ENCODE results near the gene SRRM3. TPM values are rescaled to one million over a fixed set of nuclear protein-coding genes. Genes with fewer than 3 reads are reported as not detected.
A peak's percentile ranks its signal among the peaks of the same experiment; 100 is the strongest.

The SRRM3 gene
- total RNA-seq, 1 donor from 2014 or later = 0.46 TPM

- Mint-ChIP-seq H3K4me3 (ENCODE audit: unreplicated experiment) (no peak overlapping the region), H3K4me1 (ENCODE audit: unreplicated experiment) (peaks cover 1% of the 10 kb centered on the region), H3K27me3 (ENCODE audit: unreplicated experiment) (peaks cover 24% of the 10 kb centered on the region), H3K36me3 (ENCODE audit: unreplicated experiment) (no peaks in the 10 kb centered on the region), H3K9me3 (ENCODE audit: unreplicated experiment) (no peaks in the 10 kb centered on the region), H3K27ac (ENCODE audit: unreplicated experiment) (no peak overlapping the region)
- TF ChIP-seq CTCF (IDR thresholded peaks at IDR 0.05) = no peak
- DNase-seq (ENCODE audit: extremely low spot score, unreplicated experiment) = no peak
Measured at GRCh38 chr7:76261329-76261728, 59.6 kb downstream of the SRRM3 start.

GRCh38 chr7:76261931-76262330, 60.2 kb downstream of the SRRM3 start:
- H3K27ac Mint-ChIP-seq (ENCODE audit: unreplicated experiment) = no peak overlapping the region
- TF ChIP-seq CTCF (IDR thresholded peaks at IDR 0.05) = no peak
- no peak for DNase-seq (ENCODE audit: extremely low spot score, unreplicated experiment)
- peaks cover 27% of the 10 kb centered on the region for H3K27me3 Mint-ChIP-seq (ENCODE audit: unreplicated experiment)
- peaks cover 2% of the 10 kb centered on the region for H3K4me1 Mint-ChIP-seq (ENCODE audit: unreplicated experiment)
- H3K9me3 Mint-ChIP-seq (ENCODE audit: unreplicated experiment) = no peaks in the 10 kb centered on the region
- H3K36me3 Mint-ChIP-seq (ENCODE audit: unreplicated experiment) = no peaks in the 10 kb centered on the region
- no peak overlapping the region for H3K4me3 Mint-ChIP-seq (ENCODE audit: unreplicated experiment)

- Mint-ChIP-seq H3K9me3 (ENCODE audit: unreplicated experiment) (no peaks in the 10 kb centered on the region), H3K27me3 (ENCODE audit: unreplicated experiment) (peaks cover 25% of the 10 kb centered on the region), H3K4me1 (ENCODE audit: unreplicated experiment) (peaks cover 4% of the 10 kb centered on the region), H3K27ac (ENCODE audit: unreplicated experiment) (no peak overlapping the region), H3K36me3 (ENCODE audit: unreplicated experiment) (no peaks in the 10 kb centered on the region), H3K4me3 (ENCODE audit: unreplicated experiment) (no peak overlapping the region)
- peak; percentile 77 for TF ChIP-seq CTCF (IDR thresholded peaks at IDR 0.05)
- DNase-seq (ENCODE audit: extremely low spot score, unreplicated experiment) = no peak
Measured at GRCh38 chr7:76262683-76263402, 61.1 kb downstream of the SRRM3 start.

GRCh38 chr7:76265299-76265698, 63.6 kb downstream of the SRRM3 start:
- DNase-seq (ENCODE audit: extremely low spot score, unreplicated experiment) = no peak
- no peak overlapping the region for H3K4me3 Mint-ChIP-seq (ENCODE audit: unreplicated experiment)
- H3K36me3 Mint-ChIP-seq (ENCODE audit: unreplicated experiment) = no peaks in the 10 kb centered on the region
- TF ChIP-seq CTCF (IDR thresholded peaks at IDR 0.05) = no peak
- H3K9me3 Mint-ChIP-seq (ENCODE audit: unreplicated experiment) = no peaks in the 10 kb centered on the region
- H3K27ac Mint-ChIP-seq (ENCODE audit: unreplicated experiment) = no peak overlapping the region
- H3K4me1 Mint-ChIP-seq (ENCODE audit: unreplicated experiment) = peaks cover 9% of the 10 kb centered on the region
- peaks cover 34% of the 10 kb centered on the region for H3K27me3 Mint-ChIP-seq (ENCODE audit: unreplicated experiment)

GRCh38 chr7:76267107-76267893, 65.6 kb downstream of the SRRM3 start:
- Mint-ChIP-seq H3K4me1 (ENCODE audit: unreplicated experiment) (peaks cover 7% of the 10 kb centered on the region), H3K4me3 (ENCODE audit: unreplicated experiment) (peak overlapping the region; percentile 57), H3K9me3 (ENCODE audit: unreplicated experiment) (no peaks in the 10 kb centered on the region), H3K27ac (ENCODE audit: unreplicated experiment) (no peak overlapping the region), H3K27me3 (ENCODE audit: unreplicated experiment) (peaks cover 45% of the 10 kb centered on the region), H3K36me3 (ENCODE audit: unreplicated experiment) (no peaks in the 10 kb centered on the region)
- DNase-seq (ENCODE audit: extremely low spot score, unreplicated experiment) = no peak
- no peak for TF ChIP-seq CTCF (IDR thresholded peaks at IDR 0.05)

Measured in osteocyte (in vitro differentiated cells).